Stomach smooth muscle (tissue), 2 donors: ENCODE measurements around the gene PPP1R13B.
A peak's percentile ranks its signal among the peaks of the same experiment; 100 is the strongest.

Experiments used
- H3K27ac ChIP-seq: one replicate; pipeline ENCODE4 v1.7.0; 2013; ENCODE audit warnings: mild to moderate bottlenecking, low read length, inconsistent platforms
- H3K27me3 ChIP-seq, 2 donors: one replicate each; pipeline ENCODE4 v1.7.0; 2013; ENCODE audit warnings: low read length in 2 of 2; ENCODE audit not compliant: insufficient read depth in 2 of 2, control insufficient read depth in 1 of 2
- H3K36me3 ChIP-seq, 2 donors: one replicate each; pipeline ENCODE4 v1.7.0; 2013; ENCODE audit warnings: low read length in 2 of 2; ENCODE audit not compliant: control insufficient read depth in 2 of 2, insufficient read depth in 2 of 2
- H3K4me1 ChIP-seq: one replicate; pipeline ENCODE4 v1.7.0; 2013; ENCODE audit warnings: low read length; ENCODE audit not compliant: control insufficient read depth, insufficient read depth
- H3K4me3 ChIP-seq, 2 donors: one replicate each; pipeline ENCODE4 v1.7.0; 2013; ENCODE audit warnings: low read length in 2 of 2
- H3K9ac ChIP-seq, 2 donors: one replicate each; pipeline ENCODE4 v1.7.0; 2013; ENCODE audit warnings: low read length in 2 of 2, mild to moderate bottlenecking in 1 of 2
- H3K9me3 ChIP-seq, 2 donors: one replicate each; pipeline ENCODE4 v1.7.0; 2013; ENCODE audit warnings: low read length in 2 of 2; ENCODE audit not compliant: control insufficient read depth in 2 of 2
- donor health status: healthy.
- donor health status: Pancreatic carcinoma.

The PPP1R13B gene

GRCh38 chr14:103868242-103868897 lies 21.0 kb upstream of the PPP1R13B start:
- H3K27ac ChIP-seq = no peak overlapping the region
- no peaks in the 10 kb centered on the region for H3K9me3 ChIP-seq
- no peak overlapping the region for H3K4me3 ChIP-seq
- peaks cover 12% of the 10 kb centered on the region for H3K4me1 ChIP-seq
- H3K9ac ChIP-seq = peak overlapping the region in 1 of 2 donors; percentile 51
- no peaks in the 10 kb centered on the region for H3K36me3 ChIP-seq
- H3K27me3 ChIP-seq = no peaks in the 10 kb centered on the region

- no peaks in the 10 kb centered on the region for H3K27me3 ChIP-seq
- peak overlapping the region; percentile 49 for H3K27ac ChIP-seq
- no peaks in the 10 kb centered on the region for H3K9me3 ChIP-seq
- H3K4me3 ChIP-seq = no peak overlapping the region
- peaks cover 12% of the 10 kb centered on the region for H3K4me1 ChIP-seq
- no peaks in the 10 kb centered on the region for H3K36me3 ChIP-seq
- H3K9ac ChIP-seq = peak overlapping the region in 1 of 2 donors; percentile 51
Observed at GRCh38 chr14:103867523-103867953, 20.2 kb upstream of the PPP1R13B start.

GRCh38 chr14:103867020-103867419 lies 19.6 kb upstream of the PPP1R13B start:
- H3K27ac ChIP-seq = peak overlapping the region; percentile 49

GRCh38 chr14:103863245-103863644 lies 15.9 kb upstream of the PPP1R13B start:
- Histone ChIP-seq H3K27ac (no peak overlapping the region), H3K27me3 (peaks cover 0 to 3% of the 10 kb centered on the region in 2 donors), H3K9ac (no peak overlapping the region), H3K9me3 (no peaks in the 10 kb centered on the region), H3K36me3 (no peaks in the 10 kb centered on the region), H3K4me1 (peaks cover 12% of the 10 kb centered on the region), H3K4me3 (no peak overlapping the region)

More at GRCh38 chr14:103867020-103867419, 19.6 kb upstream of the PPP1R13B start:
- Histone ChIP-seq H3K9me3 (no peaks in the 10 kb centered on the region), H3K9ac (no peak overlapping the region), H3K4me3 (no peak overlapping the region), H3K4me1 (peaks cover 12% of the 10 kb centered on the region), H3K36me3 (no peaks in the 10 kb centered on the region), H3K27me3 (peaks cover 0 to under 1% of the 10 kb centered on the region in 2 donors)

GRCh38 chr14:103862393-103862782 lies 15.0 kb upstream of the PPP1R13B start:
- Histone ChIP-seq H3K4me1 (peaks cover 4% of the 10 kb centered on the region), H3K9ac (no peak overlapping the region), H3K4me3 (no peak overlapping the region), H3K27me3 (peaks cover 0 to 3% of the 10 kb centered on the region in 2 donors), H3K36me3 (no peaks in the 10 kb centered on the region), H3K9me3 (no peaks in the 10 kb centered on the region), H3K27ac (no peak overlapping the region)

GRCh38 chr14:103861413-103862392 lies 14.3 kb upstream of the PPP1R13B start:
- H3K9ac ChIP-seq = no peak overlapping the region
- H3K27ac ChIP-seq = no peak overlapping the region
- no peaks in the 10 kb centered on the region for H3K4me1 ChIP-seq

GRCh38 chr14:103859416-103860202 lies 12.2 kb upstream of the PPP1R13B start:
- no peaks in the 10 kb centered on the region for H3K36me3 ChIP-seq
- no peaks in the 10 kb centered on the region for H3K4me1 ChIP-seq
- no peaks in the 10 kb centered on the region for H3K9me3 ChIP-seq
- H3K27ac ChIP-seq = no peak overlapping the region
- no peak overlapping the region for H3K9ac ChIP-seq
- H3K4me3 ChIP-seq = no peak overlapping the region
- peaks cover 0 to 3% of the 10 kb centered on the region in 2 donors for H3K27me3 ChIP-seq

More at GRCh38 chr14:103861413-103862392, 14.3 kb upstream of the PPP1R13B start:
- H3K36me3 ChIP-seq = no peaks in the 10 kb centered on the region
- no peaks in the 10 kb centered on the region for H3K9me3 ChIP-seq
- peaks cover 0 to 3% of the 10 kb centered on the region in 2 donors for H3K27me3 ChIP-seq
- H3K4me3 ChIP-seq = no peak overlapping the region

- no peak overlapping the region for H3K27ac ChIP-seq
- H3K9me3 ChIP-seq = no peaks in the 10 kb centered on the region
- H3K9ac ChIP-seq = no peak overlapping the region
- H3K4me3 ChIP-seq = no peak overlapping the region
- no peaks in the 10 kb centered on the region for H3K4me1 ChIP-seq
- peaks cover 0 to 3% of the 10 kb centered on the region in 2 donors for H3K27me3 ChIP-seq
- no peaks in the 10 kb centered on the region for H3K36me3 ChIP-seq
Observed at GRCh38 chr14:103858063-103858781, 10.8 kb upstream of the PPP1R13B start.

- Histone ChIP-seq H3K9me3 (no peaks in the 10 kb centered on the region), H3K27ac (no peak overlapping the region), H3K4me1 (no peaks in the 10 kb centered on the region), H3K27me3 (peaks cover 0 to 3% of the 10 kb centered on the region in 2 donors), H3K9ac (no peak overlapping the region), H3K36me3 (no peaks in the 10 kb centered on the region), H3K4me3 (no peak overlapping the region)
Observed at GRCh38 chr14:103857256-103857655, 9.9 kb upstream of the PPP1R13B start.

- H3K36me3 ChIP-seq = no peaks in the 10 kb centered on the region
- no peak overlapping the region for H3K4me3 ChIP-seq
- H3K27ac ChIP-seq = no peak overlapping the region
- H3K9ac ChIP-seq = no peak overlapping the region
- no peaks in the 10 kb centered on the region for H3K27me3 ChIP-seq
- no peaks in the 10 kb centered on the region for H3K9me3 ChIP-seq
- H3K4me1 ChIP-seq = no peaks in the 10 kb centered on the region
Observed at GRCh38 chr14:103856607-103857006, 9.2 kb upstream of the PPP1R13B start.
